GM19099 (cell line): ENCODE results near the gene PSMD14.

ENCODE experiments used
- POLR2A ChIP-seq: IDR thresholded peaks from 3 replicates; pipeline ENCODE4 v1.6.1; 2011; ENCODE audit warnings: low read depth; ENCODE audit not compliant: insufficient read length; ENCODE audit errors: extremely low read depth

The PSMD14 gene

DNA sequence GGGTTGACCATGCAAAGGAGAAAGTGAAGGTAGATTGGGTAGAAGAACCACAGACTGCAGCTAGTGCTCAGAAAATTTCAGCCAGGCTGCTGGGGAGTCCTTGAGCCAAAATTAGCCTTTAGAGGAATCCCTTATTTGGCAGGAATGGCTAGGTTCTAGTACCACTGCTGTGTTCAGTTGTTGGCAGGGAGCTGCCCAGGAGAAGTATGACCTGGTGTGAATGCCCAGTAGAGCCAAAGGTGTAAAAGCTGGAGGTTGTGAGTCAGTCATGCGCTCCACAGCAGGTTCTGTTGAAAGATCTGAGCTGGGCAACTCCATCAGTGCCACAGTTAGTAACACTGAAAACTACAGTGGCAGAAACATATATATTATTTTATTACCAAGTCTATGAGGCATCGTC, 71.5 kb downstream of the PSMD14 start:
- TF ChIP-seq POLR2A, result no peak

DNA sequence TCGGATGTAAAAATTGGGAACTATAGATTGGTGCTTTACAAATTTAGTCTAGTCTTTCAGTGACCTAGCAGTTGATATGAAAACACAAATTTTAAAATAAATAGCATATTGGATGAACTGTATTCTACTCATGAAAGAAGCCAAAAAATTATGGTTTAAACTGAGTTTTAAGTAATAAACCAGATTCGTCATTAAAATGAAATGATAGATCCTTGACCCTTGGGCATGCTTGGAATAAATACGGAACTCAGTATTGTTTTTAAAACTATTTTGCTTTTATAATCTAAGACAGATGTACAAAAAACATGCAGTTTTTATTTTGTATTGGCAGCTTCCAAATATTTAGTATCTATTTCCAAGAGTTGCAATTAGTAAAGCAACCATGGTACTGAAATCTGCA, 73.3 kb downstream of the PSMD14 start:
- no peak for TF ChIP-seq POLR2A

DNA sequence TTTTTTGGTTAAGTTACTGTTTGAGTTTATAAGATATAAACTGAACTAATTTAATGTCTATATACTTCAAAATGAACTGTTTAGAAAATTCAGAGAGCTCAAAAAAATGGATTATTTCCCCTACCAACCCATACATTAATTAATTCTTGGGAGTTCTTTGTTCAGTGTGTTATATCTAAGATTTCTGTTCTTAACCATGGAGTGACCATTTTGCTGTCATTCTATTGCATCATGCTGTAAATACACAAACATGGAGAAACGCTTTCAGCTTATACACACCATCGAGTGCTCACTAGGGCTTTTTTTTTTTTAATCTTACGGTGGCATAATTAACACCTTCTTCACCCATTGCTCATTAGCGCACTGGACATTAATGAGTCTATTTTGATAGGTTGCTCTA, 74.5 kb downstream of the PSMD14 start:
- TF ChIP-seq POLR2A, result no peak

DNA sequence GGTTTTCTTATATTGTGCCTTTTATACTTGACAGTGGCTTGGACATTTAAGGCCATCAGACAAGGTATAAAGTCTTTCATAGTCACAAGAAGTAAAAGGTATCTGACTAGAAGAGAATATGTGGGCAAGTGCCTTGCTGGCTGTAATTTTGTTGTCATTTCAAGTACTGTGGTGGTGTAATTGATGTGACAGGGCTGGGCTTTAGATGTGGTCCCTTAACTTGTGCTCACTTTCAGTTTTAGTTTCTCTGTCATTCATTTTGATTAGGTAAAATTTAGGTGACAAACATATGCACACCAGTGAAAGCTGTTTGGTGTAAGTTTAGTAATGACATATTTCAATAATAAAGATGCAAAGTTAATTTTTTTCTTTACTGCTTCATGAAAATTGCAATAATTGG, 76.6 kb downstream of the PSMD14 start:
- TF ChIP-seq POLR2A, result no peak

DNA sequence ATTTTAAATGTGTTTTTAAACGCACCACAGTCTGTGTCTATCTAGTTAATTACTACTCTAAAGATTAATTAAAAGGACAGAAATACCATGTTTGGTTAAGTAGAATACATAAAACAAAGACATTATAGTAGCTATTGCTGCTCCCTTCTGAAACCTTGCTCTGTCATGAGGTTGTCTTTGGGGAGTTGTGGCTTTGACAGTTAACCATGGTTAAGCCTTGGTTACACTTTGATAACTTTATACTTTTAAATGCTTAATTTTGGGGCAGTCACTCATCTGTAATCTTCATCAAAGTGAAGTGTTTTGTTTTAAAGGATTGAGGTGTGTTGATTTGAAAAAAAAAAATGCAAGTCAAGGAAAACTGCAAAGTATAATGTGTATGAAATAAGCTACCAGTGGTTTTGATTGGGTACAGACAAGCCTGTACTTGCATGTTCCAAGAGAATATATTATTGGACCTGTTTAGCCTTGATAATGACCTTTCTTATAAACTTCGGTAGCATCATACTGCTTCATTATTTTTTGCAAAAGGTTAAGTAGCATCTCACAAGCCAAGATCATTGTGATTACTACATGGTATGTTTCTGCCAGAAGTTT, 78.1 kb downstream of the PSMD14 start:
- no peak for TF ChIP-seq POLR2A

DNA sequence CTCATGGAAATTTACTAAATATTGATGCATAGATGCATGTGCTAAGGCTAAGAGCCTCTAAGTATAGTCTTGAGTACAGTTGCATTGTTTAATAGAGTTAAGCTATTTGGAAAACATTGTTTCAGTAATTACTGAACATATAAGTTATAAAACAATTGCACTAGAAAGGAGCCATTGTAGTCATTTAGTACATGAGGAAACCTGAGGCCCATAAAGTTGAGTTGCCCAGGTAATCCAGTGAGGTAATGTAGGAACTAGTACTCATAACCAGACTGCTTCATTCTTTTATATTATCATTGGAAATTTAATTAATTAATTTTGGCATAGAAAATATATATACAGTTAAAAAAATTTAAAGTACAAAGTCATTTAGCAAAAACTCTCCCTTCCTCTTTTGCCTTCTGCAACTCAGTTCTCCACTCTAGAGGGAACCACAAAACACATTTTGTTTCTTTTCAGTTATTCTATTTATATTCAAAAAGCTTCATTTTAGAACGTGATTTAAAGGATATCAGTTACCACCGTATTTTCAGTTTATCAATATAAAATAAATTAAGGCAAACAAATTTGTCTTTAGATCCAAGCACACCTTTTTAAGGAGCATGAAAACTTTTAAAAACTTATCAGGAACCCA, 80.0 kb downstream of the PSMD14 start:
- no peak for TF ChIP-seq POLR2A

DNA sequence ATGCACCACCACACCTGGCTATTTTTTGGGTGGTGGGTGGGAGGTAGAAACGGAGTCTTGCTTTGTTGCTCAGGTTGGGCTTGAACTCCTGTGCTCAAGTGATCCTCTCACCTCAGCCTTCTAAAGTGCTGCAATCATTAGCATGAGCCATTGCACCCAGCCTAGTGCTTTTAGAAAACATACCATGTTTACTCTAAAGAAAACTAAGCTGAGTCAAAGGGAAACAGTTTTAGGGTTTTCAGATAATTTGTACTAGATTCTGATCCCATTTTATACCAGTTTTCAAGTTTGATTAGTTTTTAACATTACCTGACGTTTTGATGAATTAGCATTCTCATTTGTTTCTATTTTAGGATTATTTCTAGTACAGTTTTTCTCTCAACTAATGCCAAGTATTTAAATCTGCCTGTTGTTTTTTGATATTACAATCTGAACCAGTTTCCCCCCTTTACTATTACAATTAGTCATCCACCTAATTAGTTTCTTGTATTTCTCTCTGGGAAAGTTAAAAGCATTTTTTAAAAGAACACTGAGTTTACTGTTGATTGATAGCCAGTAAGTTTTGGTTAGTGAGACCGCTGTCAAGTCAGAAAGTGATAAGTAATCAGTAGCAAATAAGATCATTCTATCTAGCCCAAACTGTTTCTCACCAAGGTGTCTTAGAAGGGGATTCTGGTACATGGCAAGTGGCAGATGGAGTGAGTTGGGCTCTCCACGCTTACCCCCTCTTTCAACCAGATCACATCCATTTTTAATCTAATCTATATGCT, 83.7 kb downstream of the PSMD14 start:
- TF ChIP-seq POLR2A, result no peak

DNA sequence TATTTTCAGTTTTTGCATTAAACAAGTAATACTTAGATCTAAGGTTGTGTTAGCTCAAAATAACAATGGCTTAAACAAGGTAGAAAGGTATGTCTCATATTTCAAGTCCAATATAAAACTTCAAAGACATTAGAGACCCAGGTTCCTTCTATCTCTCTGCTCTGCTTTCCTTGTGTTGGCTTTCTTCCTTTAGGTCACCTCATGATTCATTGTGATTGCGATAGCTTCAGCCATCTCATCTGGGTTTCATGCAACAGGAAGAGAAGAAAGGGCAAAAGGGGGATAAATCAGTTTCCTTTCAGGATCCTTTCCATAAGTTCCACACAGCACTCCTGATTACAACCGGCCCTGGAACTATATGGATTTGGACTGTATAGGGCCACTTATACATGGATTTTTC, 91.9 kb downstream of the PSMD14 start:
- TF ChIP-seq POLR2A, result no peak

DNA sequence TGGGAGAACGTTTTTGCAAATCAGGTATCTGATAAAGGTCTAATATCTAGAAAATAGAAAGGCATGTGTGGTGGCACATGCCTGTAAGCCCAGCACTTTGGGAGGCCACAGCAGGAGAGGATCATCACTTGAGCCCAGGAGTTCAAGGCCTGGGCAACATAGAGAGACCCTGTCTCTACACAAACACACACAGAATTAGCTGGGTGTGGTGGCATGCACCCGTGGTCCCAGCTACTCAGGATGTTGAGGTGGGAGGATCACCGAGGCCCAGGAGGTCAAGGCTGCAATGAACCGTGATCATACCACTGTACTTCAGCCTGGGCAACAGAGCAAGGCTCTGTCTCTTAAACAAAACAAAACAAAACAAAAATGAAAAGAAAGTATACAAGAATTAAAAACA, 94.1 kb downstream of the PSMD14 start:
- no peak for TF ChIP-seq POLR2A

DNA sequence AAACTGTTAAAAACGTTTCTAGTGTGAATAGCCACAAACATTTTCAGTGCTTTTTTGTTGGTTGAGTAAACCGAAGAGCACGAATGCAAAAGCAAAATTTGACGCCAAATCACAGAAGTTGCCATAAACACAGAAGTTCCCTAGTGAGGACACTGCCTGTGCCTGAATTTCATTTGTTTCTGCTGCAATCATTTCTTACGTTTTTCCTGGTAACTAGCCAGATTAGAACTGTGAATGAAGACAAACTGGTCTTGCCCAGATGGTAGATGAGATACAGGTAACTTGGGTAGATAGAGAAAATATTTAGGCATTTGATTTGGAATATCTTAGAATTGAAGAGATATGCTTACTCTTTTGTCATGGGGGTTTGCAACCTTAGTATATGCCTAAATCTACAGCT, 98.1 kb downstream of the PSMD14 start:
- no peak for TF ChIP-seq POLR2A

DNA sequence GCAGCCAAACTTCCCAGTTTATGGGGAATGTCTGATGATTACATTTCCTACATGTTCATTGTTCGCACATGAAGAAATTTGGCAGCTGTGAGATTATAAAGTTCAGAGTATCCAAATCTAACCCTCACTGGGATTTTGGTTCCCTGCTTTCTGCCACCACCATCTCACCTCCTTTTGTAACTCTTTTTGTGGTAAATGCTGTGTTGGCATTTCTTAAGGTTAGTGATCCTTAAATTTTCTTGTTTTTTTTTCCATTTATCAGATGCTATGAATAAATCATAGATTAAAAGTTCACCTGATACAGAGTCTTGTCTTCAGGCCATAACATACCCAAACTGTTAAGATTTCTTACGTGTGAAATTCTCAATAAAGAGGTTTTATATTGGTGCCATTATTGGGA, 99.4 kb downstream of the PSMD14 start:
- TF ChIP-seq POLR2A, result no peak

DNA sequence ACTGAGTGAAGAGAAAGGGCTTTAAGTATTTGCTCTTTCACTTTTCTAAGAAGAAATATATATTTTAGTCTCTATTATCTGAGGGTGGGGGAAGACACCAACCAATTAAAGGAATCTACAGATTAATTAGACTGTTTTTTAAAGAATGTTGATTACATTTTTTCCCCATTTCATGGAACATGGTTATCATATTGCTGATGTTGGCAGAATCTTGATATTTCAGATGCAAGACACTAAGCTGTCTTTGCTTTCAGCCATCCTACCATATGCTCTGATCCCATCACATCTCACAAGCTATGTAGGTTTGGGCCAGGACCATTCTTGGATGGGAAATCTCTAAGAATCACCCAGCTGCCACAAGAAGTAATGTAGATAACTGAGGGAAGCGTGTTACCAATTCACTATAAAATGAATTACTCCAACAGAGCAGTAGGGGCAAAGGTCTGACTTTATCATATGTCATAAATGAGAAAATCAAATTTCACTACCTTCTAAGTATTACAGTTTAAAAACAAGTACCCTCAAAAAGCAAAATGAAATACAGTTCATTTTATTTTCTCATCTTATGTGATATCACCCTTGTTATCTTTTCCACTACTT, 101.2 kb downstream of the PSMD14 start:
- TF ChIP-seq POLR2A, result no peak

DNA sequence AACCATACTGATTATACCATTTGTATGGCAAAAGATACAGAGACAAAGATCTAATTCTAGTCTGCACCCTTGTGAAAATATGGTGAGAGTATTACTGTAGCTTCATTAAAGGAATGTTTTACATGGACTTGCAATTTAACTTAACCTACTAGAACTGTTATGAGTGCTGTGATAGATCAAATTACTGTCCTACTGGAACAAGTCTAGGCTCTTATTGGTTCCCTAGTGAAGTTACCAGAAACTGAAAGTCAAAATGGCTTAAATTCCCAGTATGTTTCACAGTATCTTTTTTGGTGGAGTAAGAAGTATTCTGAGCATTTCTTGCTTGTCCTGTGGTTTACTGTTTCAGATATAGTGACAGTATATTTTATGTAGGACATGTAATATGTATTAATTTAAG, 104.1 kb downstream of the PSMD14 start:
- no peak for TF ChIP-seq POLR2A

DNA sequence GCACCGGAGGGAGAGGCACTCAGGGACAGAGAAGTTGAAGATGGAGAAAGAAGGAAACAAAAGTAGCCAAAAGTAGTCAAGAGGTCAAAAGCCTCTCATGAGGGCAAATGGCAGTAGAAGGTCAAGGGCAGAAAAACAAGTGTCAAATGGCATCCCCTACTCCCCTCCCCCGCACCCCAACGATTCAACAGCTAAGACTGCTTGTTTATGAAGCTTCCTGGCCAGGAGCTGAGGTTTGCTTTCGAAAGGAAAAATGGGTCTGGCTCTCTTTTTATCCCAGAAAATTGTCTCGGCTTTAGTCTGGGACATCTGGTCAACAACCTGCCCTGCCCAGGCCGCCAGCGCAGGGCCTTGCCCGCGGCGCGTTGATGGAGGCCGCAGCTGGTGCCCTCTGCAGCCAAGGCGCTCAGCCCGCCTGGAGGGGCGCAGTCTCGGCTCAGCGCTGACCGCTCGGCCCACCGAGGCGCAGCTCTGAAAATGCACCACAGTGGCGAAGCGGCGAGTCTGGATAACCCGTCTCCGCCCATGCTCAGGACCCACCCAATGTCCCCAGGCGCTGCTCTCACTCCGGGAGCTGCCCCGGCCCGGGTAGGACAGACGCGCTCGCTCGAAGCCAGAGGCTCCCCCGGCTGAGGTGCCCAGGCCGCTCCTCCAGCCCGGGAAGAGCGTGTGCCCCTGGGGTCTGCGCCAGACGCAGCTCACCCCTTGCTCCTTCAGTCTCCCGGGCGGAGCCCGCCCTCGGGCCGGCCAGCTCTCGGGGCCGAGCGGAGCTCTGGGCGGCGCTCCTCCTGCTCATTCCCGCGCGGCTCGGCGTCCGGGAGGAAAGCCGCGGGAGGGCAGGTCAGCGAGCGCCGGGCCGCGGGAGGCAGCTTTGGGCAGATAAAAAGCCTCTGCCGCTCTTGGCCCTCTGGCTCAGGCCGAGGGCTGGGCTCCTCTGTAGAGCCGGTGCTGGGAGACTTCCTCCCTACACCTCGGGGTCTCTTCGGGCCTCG, 106.1 kb downstream of the PSMD14 start:
- TF ChIP-seq POLR2A, result no peak
